Left hindlimb (tissue), 1 donor: ENCODE measurements around the gene SHB.

ENCODE experiments used
- DNase-seq: peaks from one replicate; pipeline ENCODE4 v3.0.0-alpha.2; 2018

SHB gene

DNA sequence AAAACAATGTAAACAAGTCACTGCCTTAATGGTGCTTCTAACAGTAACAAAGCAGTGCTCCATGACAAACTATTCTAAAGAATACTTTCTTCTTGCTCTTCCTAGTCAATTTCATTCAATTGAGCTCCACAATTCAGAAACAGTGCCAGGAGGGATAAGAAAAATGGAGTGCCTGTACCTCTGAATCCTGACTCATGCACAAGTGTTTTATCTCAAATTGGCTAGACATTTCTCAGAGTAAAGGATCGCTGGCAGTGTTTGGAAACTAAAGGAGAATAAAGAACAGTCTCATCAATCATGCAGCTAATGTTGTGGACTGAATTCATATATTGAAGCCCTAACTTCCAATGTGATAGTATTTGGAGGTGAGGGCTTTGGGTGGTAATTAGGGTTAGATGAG lies 192.7 kb downstream of the SHB start:
- DNase-seq, result no peak

- no peak for DNase-seq
Observed at GRCh38 chr9:37873955-37874354, 195.1 kb downstream of the SHB start.

DNA sequence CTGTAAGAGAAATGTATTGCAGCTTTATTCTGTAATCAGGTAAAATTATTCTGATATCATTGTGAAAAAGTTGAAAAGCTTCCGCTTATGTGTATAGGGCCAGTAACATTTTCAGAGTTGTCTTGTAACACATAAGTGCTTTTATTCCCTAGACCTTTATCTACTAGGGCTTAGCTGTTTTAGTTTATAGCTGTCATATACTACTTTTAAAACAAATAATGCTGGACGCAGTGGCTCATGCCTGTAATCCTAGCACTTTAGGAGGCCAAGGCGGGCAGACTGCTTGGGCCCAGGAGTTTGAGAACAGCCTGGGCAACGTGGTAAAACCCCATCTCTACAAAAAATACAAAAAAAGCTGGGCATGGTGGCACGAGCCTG lies 198.2 kb downstream of the SHB start:
- DNase-seq, result no peak

DNA sequence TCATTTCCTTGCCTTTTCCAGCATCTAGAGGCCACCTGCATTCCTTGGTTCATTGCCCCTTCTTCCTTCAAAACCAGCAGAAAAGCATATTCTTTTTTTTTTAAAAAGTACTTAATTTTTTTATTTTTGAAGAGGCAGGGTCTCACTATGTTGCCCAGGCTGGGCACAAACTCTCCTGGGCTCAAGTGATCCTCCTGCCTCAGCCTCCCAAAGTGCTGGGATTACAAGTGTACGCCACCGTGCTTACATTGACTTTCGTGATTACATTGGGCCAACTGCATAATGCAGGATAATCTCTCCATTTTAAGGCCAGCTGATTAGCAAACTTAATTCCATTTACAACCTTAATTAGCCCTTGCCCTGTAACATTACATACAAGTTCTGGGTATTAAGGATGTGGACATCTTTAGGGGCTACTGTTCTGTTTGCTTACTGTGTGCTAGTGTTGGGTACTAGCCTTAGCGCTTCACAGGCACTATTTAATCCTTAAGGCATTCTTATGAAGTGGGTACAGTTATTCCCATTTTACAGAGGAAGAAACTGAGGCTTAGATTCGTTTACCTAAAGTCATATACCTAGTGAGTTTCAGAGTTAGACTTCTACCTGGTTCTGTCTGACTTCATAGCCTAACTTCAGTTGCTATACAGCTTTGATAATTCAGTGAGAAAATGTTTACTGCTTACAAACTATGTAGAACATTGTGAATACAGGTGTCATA lies 198.8 kb downstream of the SHB start:
- no peak for DNase-seq
